ENCODE results near the gene TLN1.

Gene TLN1

DNA sequence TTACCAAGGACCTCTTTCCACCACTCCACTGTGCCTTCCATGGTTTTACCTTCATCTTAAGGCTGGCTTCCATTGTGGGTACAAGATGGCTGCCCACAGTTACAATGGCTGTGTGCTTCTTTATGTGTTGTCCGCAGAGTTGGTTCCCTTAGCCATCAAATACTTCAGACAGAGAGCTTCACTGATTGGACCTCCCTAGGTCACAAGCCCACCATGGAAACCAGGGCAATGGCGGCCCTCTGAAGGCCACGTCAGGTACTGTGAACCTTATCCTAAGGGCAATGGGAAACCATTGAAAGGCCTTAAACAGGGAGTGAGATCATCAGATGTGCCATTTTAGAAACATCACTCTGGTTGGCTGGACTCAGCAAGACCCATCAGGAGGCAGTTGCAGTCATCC, 64.1 kb downstream of the TLN1 start:
- H3K27me3 ChIP-seq (ENCODE audit: insufficient read depth, poor library complexity, severe bottlenecking): no peaks in the 10 kb centered on the region
- no peak for DNase-seq (ENCODE audit: low read depth in 1 of 2, low spot score in 1 of 2)
- H3K27ac ChIP-seq (replicated peaks): no peak overlapping the region
- H3K4me3 ChIP-seq (replicated peaks; ENCODE audit: insufficient read depth, low read length): no peak overlapping the region
- TF ChIP-seq, protein P1, sequence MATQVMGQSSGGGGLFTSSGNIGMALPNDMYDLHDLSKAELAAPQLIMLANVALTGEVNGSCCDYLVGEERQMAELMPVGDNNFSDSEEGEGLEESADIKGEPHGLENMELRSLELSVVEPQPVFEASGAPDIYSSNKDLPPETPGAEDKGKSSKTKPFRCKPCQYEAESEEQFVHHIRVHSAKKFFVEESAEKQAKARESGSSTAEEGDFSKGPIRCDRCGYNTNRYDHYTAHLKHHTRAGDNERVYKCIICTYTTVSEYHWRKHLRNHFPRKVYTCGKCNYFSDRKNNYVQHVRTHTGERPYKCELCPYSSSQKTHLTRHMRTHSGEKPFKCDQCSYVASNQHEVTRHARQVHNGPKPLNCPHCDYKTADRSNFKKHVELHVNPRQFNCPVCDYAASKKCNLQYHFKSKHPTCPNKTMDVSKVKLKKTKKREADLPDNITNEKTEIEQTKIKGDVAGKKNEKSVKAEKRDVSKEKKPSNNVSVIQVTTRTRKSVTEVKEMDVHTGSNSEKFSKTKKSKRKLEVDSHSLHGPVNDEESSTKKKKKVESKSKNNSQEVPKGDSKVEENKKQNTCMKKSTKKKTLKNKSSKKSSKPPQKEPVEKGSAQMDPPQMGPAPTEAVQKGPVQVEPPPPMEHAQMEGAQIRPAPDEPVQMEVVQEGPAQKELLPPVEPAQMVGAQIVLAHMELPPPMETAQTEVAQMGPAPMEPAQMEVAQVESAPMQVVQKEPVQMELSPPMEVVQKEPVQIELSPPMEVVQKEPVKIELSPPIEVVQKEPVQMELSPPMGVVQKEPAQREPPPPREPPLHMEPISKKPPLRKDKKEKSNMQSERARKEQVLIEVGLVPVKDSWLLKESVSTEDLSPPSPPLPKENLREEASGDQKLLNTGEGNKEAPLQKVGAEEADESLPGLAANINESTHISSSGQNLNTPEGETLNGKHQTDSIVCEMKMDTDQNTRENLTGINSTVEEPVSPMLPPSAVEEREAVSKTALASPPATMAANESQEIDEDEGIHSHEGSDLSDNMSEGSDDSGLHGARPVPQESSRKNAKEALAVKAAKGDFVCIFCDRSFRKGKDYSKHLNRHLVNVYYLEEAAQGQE (IDR thresholded peaks at IDR 0.05; ENCODE audit: insufficient replicate concordance, low read depth): no peak
- TF ChIP-seq GABPA (IDR thresholded peaks at IDR 0.05; ENCODE audit: low read depth): no peak
- TF ChIP-seq SPI1 (IDR thresholded peaks at IDR 0.05; ENCODE audit: borderline replicate concordance, low read depth): no peak
- no peak for TF ChIP-seq POLR2AphosphoS5 (IDR thresholded peaks at IDR 0.05; ENCODE audit: low read depth)
- TF ChIP-seq, protein P2, sequence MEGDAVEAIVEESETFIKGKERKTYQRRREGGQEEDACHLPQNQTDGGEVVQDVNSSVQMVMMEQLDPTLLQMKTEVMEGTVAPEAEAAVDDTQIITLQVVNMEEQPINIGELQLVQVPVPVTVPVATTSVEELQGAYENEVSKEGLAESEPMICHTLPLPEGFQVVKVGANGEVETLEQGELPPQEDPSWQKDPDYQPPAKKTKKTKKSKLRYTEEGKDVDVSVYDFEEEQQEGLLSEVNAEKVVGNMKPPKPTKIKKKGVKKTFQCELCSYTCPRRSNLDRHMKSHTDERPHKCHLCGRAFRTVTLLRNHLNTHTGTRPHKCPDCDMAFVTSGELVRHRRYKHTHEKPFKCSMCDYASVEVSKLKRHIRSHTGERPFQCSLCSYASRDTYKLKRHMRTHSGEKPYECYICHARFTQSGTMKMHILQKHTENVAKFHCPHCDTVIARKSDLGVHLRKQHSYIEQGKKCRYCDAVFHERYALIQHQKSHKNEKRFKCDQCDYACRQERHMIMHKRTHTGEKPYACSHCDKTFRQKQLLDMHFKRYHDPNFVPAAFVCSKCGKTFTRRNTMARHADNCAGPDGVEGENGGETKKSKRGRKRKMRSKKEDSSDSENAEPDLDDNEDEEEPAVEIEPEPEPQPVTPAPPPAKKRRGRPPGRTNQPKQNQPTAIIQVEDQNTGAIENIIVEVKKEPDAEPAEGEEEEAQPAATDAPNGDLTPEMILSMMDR (IDR thresholded peaks at IDR 0.05; ENCODE audit: insufficient read depth, low read length): no peak

DNA sequence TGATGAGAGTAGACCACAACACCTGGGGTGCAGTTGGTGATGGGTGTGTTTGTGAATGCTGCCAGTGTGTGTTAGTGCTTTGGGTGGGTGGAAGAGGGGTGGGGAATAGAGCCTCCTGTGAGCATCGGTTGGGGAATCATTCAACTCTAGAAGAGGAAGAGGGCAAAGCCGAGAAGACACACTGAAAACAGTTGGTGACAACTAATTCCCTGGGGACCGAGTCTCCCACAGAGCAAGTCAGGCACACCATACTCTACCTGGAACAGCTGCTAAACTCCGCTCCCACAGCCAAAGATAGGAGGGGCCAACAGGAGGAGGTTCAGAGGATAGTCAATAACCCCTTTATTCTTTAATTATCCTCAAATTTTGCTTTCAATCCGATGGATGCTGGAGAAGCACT, 65.4 kb downstream of the TLN1 start:
- no peak for TF ChIP-seq POLR2AphosphoS5 (IDR thresholded peaks at IDR 0.05; ENCODE audit: low read depth)
- TF ChIP-seq GABPA (IDR thresholded peaks at IDR 0.05; ENCODE audit: low read depth): no peak
- TF ChIP-seq, protein P1 (IDR thresholded peaks at IDR 0.05; ENCODE audit: insufficient replicate concordance, low read depth): no peak
- TF ChIP-seq SPI1 (IDR thresholded peaks at IDR 0.05; ENCODE audit: borderline replicate concordance, low read depth): no peak
- TF ChIP-seq, protein P2 (IDR thresholded peaks at IDR 0.05; ENCODE audit: insufficient read depth, low read length): no peak

DNA sequence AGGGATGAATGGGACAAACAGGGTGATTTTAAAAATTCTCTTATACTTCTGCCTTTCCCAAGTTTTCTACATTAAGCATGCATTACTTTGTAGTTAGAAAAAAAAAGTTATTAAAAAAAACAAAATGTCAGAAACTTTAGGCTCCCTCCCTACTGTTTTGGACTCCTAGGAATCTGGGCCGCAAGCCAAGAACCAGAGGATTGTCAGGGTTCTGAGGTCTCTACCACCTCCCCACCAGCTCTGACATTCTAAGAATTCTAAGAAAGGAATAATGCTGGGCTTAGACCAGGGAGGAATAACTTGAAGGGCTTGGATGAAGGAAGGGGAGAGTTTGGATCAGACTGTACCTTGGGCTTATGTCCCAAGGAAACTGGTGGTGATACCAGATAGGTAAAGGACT, 66.0 kb downstream of the TLN1 start:
- TF ChIP-seq, protein P2 (IDR thresholded peaks at IDR 0.05; ENCODE audit: insufficient read depth, low read length): no peak
- TF ChIP-seq SPI1 (IDR thresholded peaks at IDR 0.05; ENCODE audit: borderline replicate concordance, low read depth): no peak
- TF ChIP-seq, protein P1 (IDR thresholded peaks at IDR 0.05; ENCODE audit: insufficient replicate concordance, low read depth): no peak
- Histone ChIP-seq H3K4me3 (replicated peaks; ENCODE audit: insufficient read depth, low read length) (no peak overlapping the region), H3K27me3 (ENCODE audit: insufficient read depth, poor library complexity, severe bottlenecking) (no peaks in the 10 kb centered on the region), H3K27ac (replicated peaks) (no peak overlapping the region)
- no peak for DNase-seq (ENCODE audit: low read depth in 1 of 2, low spot score in 1 of 2)

More for the DNA sequence above, 65.4 kb downstream of the TLN1 start:
- H3K27me3 ChIP-seq (ENCODE audit: insufficient read depth, poor library complexity, severe bottlenecking): no peaks in the 10 kb centered on the region
- H3K4me3 ChIP-seq (replicated peaks; ENCODE audit: insufficient read depth, low read length): no peak overlapping the region
- no peak overlapping the region for H3K27ac ChIP-seq (replicated peaks)
- DNase-seq (ENCODE audit: low read depth in 1 of 2, low spot score in 1 of 2): no peak
